Osteocyte (in vitro differentiated cells): ENCODE measurements around the gene AFAP1. TPM values are rescaled to one million over a fixed set of nuclear protein-coding genes. Genes with fewer than 3 reads are reported as not detected.

Source experiments
- DNase-seq: peaks from one replicate; pipeline ENCODE4 v3.0.0; 2021; ENCODE audit warnings: mixed read lengths; ENCODE audit not compliant: unreplicated experiment; ENCODE audit errors: extremely low spot score
- H3K27ac Mint-ChIP-seq: one replicate; pipeline ENCODE4 v1.8.0; 2021; ENCODE audit warnings: mild to moderate bottlenecking, mixed read lengths; ENCODE audit not compliant: unreplicated experiment
- H3K27me3 Mint-ChIP-seq: one replicate; pipeline ENCODE4 v1.8.0; 2021; ENCODE audit warnings: mixed read lengths; ENCODE audit not compliant: unreplicated experiment
- H3K36me3 Mint-ChIP-seq: one replicate; pipeline ENCODE4 v1.8.0; 2021; ENCODE audit warnings: mixed read lengths; ENCODE audit not compliant: unreplicated experiment
- H3K4me1 Mint-ChIP-seq: one replicate; pipeline ENCODE4 v1.8.0; 2021; ENCODE audit warnings: mixed read lengths; ENCODE audit not compliant: unreplicated experiment
- H3K4me3 Mint-ChIP-seq: one replicate; pipeline ENCODE4 v1.8.0; 2021; ENCODE audit warnings: mild to moderate bottlenecking, moderate library complexity, mixed read lengths; ENCODE audit not compliant: unreplicated experiment
- H3K9me3 Mint-ChIP-seq: one replicate; pipeline ENCODE4 v1.8.0; 2021; ENCODE audit warnings: mixed read lengths; ENCODE audit not compliant: unreplicated experiment
- CTCF ChIP-seq: fragments of 200-600 bp; sonication (generic); IDR thresholded peaks from 2 replicates; pipeline ENCODE4 v1.5.0; 2021; ENCODE audit warnings: antibody characterized with exemption, mild to moderate bottlenecking, moderate library complexity
- total RNA-seq: library from RNA; stranded (reverse); gene quantifications from 2 replicates; pipeline ENCODE4 v1.2.1, GENCODE V29; 2021

The AFAP1 gene
- total RNA-seq, 1 donor from 2014 or later, result 66.9 TPM

- H3K4me1 Mint-ChIP-seq, result peaks cover 32% of the 10 kb centered on the region
- no peaks in the 10 kb centered on the region for H3K36me3 Mint-ChIP-seq
- no peak for DNase-seq
- no peak for TF ChIP-seq CTCF
- no peak overlapping the region for H3K27ac Mint-ChIP-seq
- no peaks in the 10 kb centered on the region for H3K27me3 Mint-ChIP-seq
- no peaks in the 10 kb centered on the region for H3K9me3 Mint-ChIP-seq
- H3K4me3 Mint-ChIP-seq, result no peak overlapping the region
Observed at GRCh38 chr4:7964890-7965662, 25.4 kb upstream of the AFAP1 start.

- no peak overlapping the region for H3K4me3 Mint-ChIP-seq
- peaks cover 26% of the 10 kb centered on the region for H3K4me1 Mint-ChIP-seq
- H3K27ac Mint-ChIP-seq, result no peak overlapping the region
Observed at GRCh38 chr4:7964459-7964858, 24.8 kb upstream of the AFAP1 start.

GRCh38 chr4:7963691-7964090 is 24.0 kb upstream of the AFAP1 start:
- Mint-ChIP-seq H3K4me3 (no peak overlapping the region), H3K36me3 (no peaks in the 10 kb centered on the region), H3K27me3 (no peaks in the 10 kb centered on the region), H3K27ac (no peak overlapping the region), H3K9me3 (no peaks in the 10 kb centered on the region), H3K4me1 (peaks cover 23% of the 10 kb centered on the region)
- no peak for DNase-seq
- no peak for TF ChIP-seq CTCF

More at GRCh38 chr4:7964459-7964858, 24.8 kb upstream of the AFAP1 start:
- no peak for DNase-seq
- no peak for TF ChIP-seq CTCF
- Mint-ChIP-seq H3K27me3 (no peaks in the 10 kb centered on the region), H3K9me3 (no peaks in the 10 kb centered on the region), H3K36me3 (no peaks in the 10 kb centered on the region)

GRCh38 chr4:7962609-7963508 is 23.2 kb upstream of the AFAP1 start:
- no peaks in the 10 kb centered on the region for H3K27me3 Mint-ChIP-seq
- no peak for DNase-seq
- no peak overlapping the region for H3K27ac Mint-ChIP-seq
- no peaks in the 10 kb centered on the region for H3K36me3 Mint-ChIP-seq
- H3K9me3 Mint-ChIP-seq, result no peaks in the 10 kb centered on the region
- no peak for TF ChIP-seq CTCF
- H3K4me3 Mint-ChIP-seq, result no peak overlapping the region
- peaks cover 15% of the 10 kb centered on the region for H3K4me1 Mint-ChIP-seq
